Testis (tissue), 3 donors: Measurements from ENCODE around the gene BAIAP2. TPM values are rescaled to one million over a fixed set of nuclear protein-coding genes. Genes with fewer than 3 reads are reported as not detected.

ENCODE experiments used
- DNase-seq: peaks from one replicate; pipeline ENCODE4 v3.0.0-alpha.2; 2019
- H3K27ac ChIP-seq, 2 donors: fragments of 200-600 bp; sonication (generic); one replicate each; pipeline ENCODE4 v1.5.1; 2019
- H3K27me3 ChIP-seq: fragments of 200-600 bp; sonication (generic); one replicate; pipeline ENCODE4 v1.5.1; 2019
- H3K36me3 ChIP-seq: fragments of 200-600 bp; sonication (generic); one replicate; pipeline ENCODE4 v1.5.1; 2017; ENCODE audit warnings: low read depth; ENCODE audit errors: missing control alignments
- H3K4me1 ChIP-seq: fragments of 200-600 bp; sonication (generic); one replicate; pipeline ENCODE4 v1.5.1; 2019
- H3K4me3 ChIP-seq, 2 donors: fragments of 200-600 bp; sonication (generic); one replicate each; pipeline ENCODE4 v1.5.1; 2017 to 2019
- H3K9me3 ChIP-seq: fragments of 200-600 bp; sonication (generic); one replicate; pipeline ENCODE4 v1.5.1; 2017
- POLR2A ChIP-seq: fragments of 450-650 bp; IDR thresholded peaks from one replicate; pipeline ENCODE4 v1.6.1; 2017; ENCODE audit warnings: antibody characterized with exemption, mild to moderate bottlenecking, moderate library complexity
- WGBS, 2 donors: methylation state at CpG; one replicate each; pipeline ENCODE4 v1.1.5; 2018; 5-methylcytosine and 5-hydroxymethylcytosine counted together
- intact Hi-C: fragments of 100-400 bp; cut with DNase I; formaldehyde crosslinking; loops from one replicate; pipeline ENCODE4 v1.15.1; 2023; ENCODE audit warnings: low total_unique reads
- polyA plus RNA-seq: library from polyadenylated mRNA; stranded (reverse); fragments of 350-450 nt; fragmentation: Illumina TruSeq; extraction: RNeasy Lipid Tissue Mini Kit (QIAGEN cat#74804); gene quantifications from one replicate; pipeline ENCODE4 v1.2.3, GENCODE V29; 2014; ENCODE audit warnings: low read depth, low replicate concordance; ENCODE audit not compliant: insufficient read depth
- total RNA-seq, 2 donors: library from RNA; depleted of rRNA; stranded (reverse); fragments of >200 nt; gene quantifications; one replicate each; pipeline ENCODE4 v1.2.3, GENCODE V29; 2016
- TF ChIP-seq, protein P1 (sequence below), 3 experiments: fragments of 450-650 bp in 2 of 3; fragments of 200-600 bp in 1 of 3; sonication (generic) in 1 of 3; IDR thresholded peaks; one replicate each; pipeline ENCODE4 v1.5.1; 2016 to 2019; ENCODE audit warnings: antibody characterized with exemption in 3 of 3, mild to moderate bottlenecking in 2 of 3, moderate library complexity in 1 of 3

The BAIAP2 gene
- total and polyA plus RNA-seq, 3 donors from 2014 or later, result 36.7 to 67.5 (median 67.3) TPM

- H3K9me3 ChIP-seq, result no peaks in the 10 kb centered on the region
Observed at GRCh38 chr17:81026266-81027036, 8.5 kb upstream of the BAIAP2 start.

DNA sequence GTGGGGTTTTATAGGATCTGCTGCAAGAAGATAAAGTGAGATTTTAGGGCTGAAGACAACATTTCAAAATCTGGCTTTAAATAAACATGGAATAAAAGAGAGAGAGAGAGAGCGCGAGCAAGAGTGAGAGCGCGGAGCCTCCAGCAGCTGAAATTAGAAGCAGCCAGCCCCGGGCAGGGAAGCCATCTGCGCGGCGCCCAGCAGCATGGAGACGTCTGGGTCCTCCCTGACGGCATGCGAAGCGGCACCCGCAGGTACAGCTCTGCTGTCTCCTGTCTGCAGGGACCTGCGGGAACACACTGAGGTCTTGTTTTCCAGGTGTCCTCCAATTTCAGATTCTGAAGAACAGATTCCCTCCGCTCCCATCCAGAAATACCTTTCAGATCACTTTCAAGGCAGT, 7.9 kb upstream of the BAIAP2 start:
- H3K4me3 ChIP-seq, result no peak overlapping the region
- no peak overlapping the region for H3K27ac ChIP-seq
- TF ChIP-seq POLR2A, result no peak
- TF ChIP-seq, protein P1, sequence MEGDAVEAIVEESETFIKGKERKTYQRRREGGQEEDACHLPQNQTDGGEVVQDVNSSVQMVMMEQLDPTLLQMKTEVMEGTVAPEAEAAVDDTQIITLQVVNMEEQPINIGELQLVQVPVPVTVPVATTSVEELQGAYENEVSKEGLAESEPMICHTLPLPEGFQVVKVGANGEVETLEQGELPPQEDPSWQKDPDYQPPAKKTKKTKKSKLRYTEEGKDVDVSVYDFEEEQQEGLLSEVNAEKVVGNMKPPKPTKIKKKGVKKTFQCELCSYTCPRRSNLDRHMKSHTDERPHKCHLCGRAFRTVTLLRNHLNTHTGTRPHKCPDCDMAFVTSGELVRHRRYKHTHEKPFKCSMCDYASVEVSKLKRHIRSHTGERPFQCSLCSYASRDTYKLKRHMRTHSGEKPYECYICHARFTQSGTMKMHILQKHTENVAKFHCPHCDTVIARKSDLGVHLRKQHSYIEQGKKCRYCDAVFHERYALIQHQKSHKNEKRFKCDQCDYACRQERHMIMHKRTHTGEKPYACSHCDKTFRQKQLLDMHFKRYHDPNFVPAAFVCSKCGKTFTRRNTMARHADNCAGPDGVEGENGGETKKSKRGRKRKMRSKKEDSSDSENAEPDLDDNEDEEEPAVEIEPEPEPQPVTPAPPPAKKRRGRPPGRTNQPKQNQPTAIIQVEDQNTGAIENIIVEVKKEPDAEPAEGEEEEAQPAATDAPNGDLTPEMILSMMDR (IDR thresholded peaks at IDR 0.05), result no peak
- no peaks in the 10 kb centered on the region for H3K36me3 ChIP-seq
- intact Hi-C loops, result loop anchor here (5.0 kb wide), 1 partner anchor 70 kb away; no protein-coding TSS in a partner anchor
- H3K27me3 ChIP-seq, result no peaks in the 10 kb centered on the region
- H3K9me3 ChIP-seq, result no peaks in the 10 kb centered on the region
- no peak for DNase-seq
- no peaks in the 10 kb centered on the region for H3K4me1 ChIP-seq
- 77 to 81% methylated on average over 15 of the region's 15 CpGs for WGBS, 2 donors

More at GRCh38 chr17:81026266-81027036, 8.5 kb upstream of the BAIAP2 start:
- DNase-seq, result no peak
- Histone ChIP-seq H3K27me3 (no peaks in the 10 kb centered on the region), H3K4me1 (peaks cover under 1% of the 10 kb centered on the region), H3K27ac (no peak overlapping the region), H3K4me3 (no peak overlapping the region), H3K36me3 (no peaks in the 10 kb centered on the region)
- intact Hi-C loops, result loop anchor here (5.0 kb wide), 1 partner anchor 71 kb away; no protein-coding TSS in a partner anchor
- TF ChIP-seq, protein P1 (IDR thresholded peaks at IDR 0.05), result no peak
- no peak for TF ChIP-seq POLR2A
- 72 to 78% methylated on average over 30 to 31 of the region's 31 CpGs for WGBS, 2 donors

DNA sequence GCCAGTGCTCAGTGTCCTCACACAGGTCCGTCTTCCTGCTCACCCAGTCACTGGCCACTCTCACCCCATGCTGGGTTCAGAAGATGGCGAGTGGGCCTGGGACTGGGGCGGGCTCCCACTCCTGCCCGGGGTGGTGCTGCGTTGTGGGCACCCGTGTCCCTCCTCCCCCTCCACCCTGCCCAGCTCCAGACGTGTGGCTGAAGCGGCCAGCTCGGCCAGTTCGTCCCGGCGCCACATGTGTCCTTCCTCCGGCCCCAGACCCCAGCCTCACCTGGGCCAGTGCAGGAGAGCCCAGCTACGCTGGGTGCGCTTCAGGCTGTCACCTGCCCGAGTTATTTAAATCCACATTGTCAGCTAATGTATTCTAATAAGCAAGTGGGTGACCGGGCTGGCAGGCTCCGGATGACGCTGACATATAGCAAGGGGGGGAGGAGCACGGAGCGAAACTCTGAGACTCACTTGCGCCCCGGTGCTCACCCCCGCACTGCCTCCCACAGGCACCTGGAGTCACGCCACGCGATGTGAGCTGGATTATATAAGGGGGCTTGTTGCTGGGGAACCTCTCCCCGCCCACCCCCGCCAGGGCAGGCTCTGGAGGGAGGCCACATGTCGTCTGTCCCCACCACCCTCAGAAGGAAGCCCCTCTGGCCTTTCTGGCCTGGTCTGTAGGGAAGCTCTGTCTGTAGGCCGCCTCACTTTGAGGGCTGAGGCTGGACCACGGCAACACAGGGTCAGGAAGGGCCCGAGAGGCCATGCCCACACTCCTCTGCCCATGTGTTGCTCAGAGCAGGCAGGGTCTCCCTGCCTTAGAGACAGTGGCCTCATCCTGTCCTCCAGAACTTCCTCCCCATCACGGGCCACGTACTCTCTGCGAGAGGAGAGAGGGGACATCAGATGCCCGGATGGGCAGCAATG, 7.1 kb upstream of the BAIAP2 start:
- 59 to 60% methylated on average over 27 to 37 of the region's 37 CpGs for WGBS, 2 donors
- Histone ChIP-seq H3K27ac (no peak overlapping the region), H3K4me1 (no peaks in the 10 kb centered on the region), H3K4me3 (no peak overlapping the region), H3K27me3 (no peaks in the 10 kb centered on the region), H3K9me3 (no peaks in the 10 kb centered on the region), H3K36me3 (no peaks in the 10 kb centered on the region)
- no peak for TF ChIP-seq POLR2A
- TF ChIP-seq, protein P1 (IDR thresholded peaks at IDR 0.05), result no peak
- intact Hi-C loops, result loop anchor here (5.0 kb wide), 1 partner anchor 69 kb away; no protein-coding TSS in a partner anchor
- no peak for DNase-seq

GRCh38 chr17:81028506-81028858, 6.5 kb upstream of the BAIAP2 start:
- Histone ChIP-seq H3K27me3 (no peaks in the 10 kb centered on the region), H3K27ac (no peak overlapping the region), H3K9me3 (no peaks in the 10 kb centered on the region), H3K4me1 (no peaks in the 10 kb centered on the region), H3K4me3 (no peak overlapping the region), H3K36me3 (no peaks in the 10 kb centered on the region)
- TF ChIP-seq, protein P1 (IDR thresholded peaks at IDR 0.05), result no peak
- TF ChIP-seq POLR2A, result no peak
- intact Hi-C loops, result loop anchor here (5.0 kb wide), 1 partner anchor 69 kb away; no protein-coding TSS in a partner anchor
- WGBS, 2 donors, result 37% methylated on average over 8 of the region's 12 CpGs; no CpG with 5 or more reads in 1 of the 2 donors
- no peak for DNase-seq
